IMR-90 (cell line): ENCODE results near the gene SOX4. TPM values are rescaled to one million over a fixed set of nuclear protein-coding genes. Genes with fewer than 3 reads are reported as not detected.

Source experiments
- ATAC-seq: fragments of 200-7000 bp; cut with Tn5 transposase; 2 replicates; pipeline ENCODE4 v1.9.1; 2020; ENCODE audit warnings: low read depth, mild to moderate bottlenecking, moderate library complexity
- BruUV-seq: library from RNA; stranded (reverse); fragments of 400-500 nt; replicated peaks from 2 replicates; lab custom pipeline; 2021; lab: Mats Ljungman, UMichigan
- CTCF ChIA-PET: fragments of 300-600 bp; formaldehyde crosslinking; extraction: SDS; loops from one replicate; lab custom pipeline; 2021; ENCODE audit warnings: antibody characterized with exemption; lab: Yijun Ruan, JAX
- POLR2A ChIA-PET: fragments of 300-600 bp; sonication (Branson Sonifier 250); formaldehyde crosslinking; loops from one replicate; lab custom pipeline; 2022; ENCODE audit warnings: antibody characterized with exemption; ENCODE audit not compliant: unreplicated experiment; lab: Charles Lee
- DNase-seq: peaks from one replicate; pipeline ENCODE4 v3.0.0; 2013
- H2AFZ ChIP-seq: replicated peaks from 2 replicates; pipeline ENCODE3; 2013; ENCODE audit warnings: low read length, mild to moderate bottlenecking; ENCODE audit not compliant: poor library complexity
- H2AK5ac ChIP-seq: 2 replicates; pipeline ENCODE4 v1.6.1; 2013; ENCODE audit warnings: low read depth, low read length, inconsistent platforms
- H2AK9ac ChIP-seq: replicated peaks from 2 replicates; pipeline ENCODE3; 2013; ENCODE audit warnings: mild to moderate bottlenecking, low read depth, low read length, moderate library complexity; ENCODE audit not compliant: poor library complexity
- H2BK120ac ChIP-seq: 2 replicates; pipeline ENCODE4 v1.6.1; 2013; ENCODE audit warnings: low read depth, low read length, inconsistent platforms
- H2BK15ac ChIP-seq: 3 replicates; pipeline ENCODE4 v1.6.1; 2013; ENCODE audit warnings: low read depth, low read length, inconsistent platforms
- H2BK20ac ChIP-seq: 2 replicates; pipeline ENCODE4 v1.6.1; 2013; ENCODE audit warnings: low read depth, mild to moderate bottlenecking, inconsistent platforms, low read length, moderate library complexity
- H2BK5ac ChIP-seq: 2 replicates; pipeline ENCODE4 v1.6.1; 2013; ENCODE audit warnings: mild to moderate bottlenecking, low read depth, low read length, inconsistent platforms; ENCODE audit not compliant: poor library complexity, severe bottlenecking
- H3K14ac ChIP-seq: replicated peaks from 2 replicates; pipeline ENCODE4 v1.6.1; 2013; ENCODE audit warnings: low read depth, low read length, inconsistent platforms
- H3K18ac ChIP-seq: 2 replicates; pipeline ENCODE4 v1.6.1; 2013; ENCODE audit warnings: low read depth, low read length, control low read depth
- H3K23ac ChIP-seq: 2 replicates; pipeline ENCODE4 v1.6.1; 2013; ENCODE audit warnings: low read depth, low read length, inconsistent platforms
- H3K27ac ChIP-seq: 2 replicates; pipeline ENCODE4 v1.5.1; 2013; ENCODE audit warnings: mild to moderate bottlenecking, control low read depth, low read length; ENCODE audit not compliant: insufficient read depth
- H3K27me3 ChIP-seq: 2 replicates; pipeline ENCODE4 v1.6.1; 2013; ENCODE audit warnings: low read length; ENCODE audit not compliant: control insufficient read depth, insufficient read depth
- H3K36me3 ChIP-seq: 2 replicates; pipeline ENCODE4 v1.6.1; 2013; ENCODE audit warnings: low read length, mixed read lengths; ENCODE audit not compliant: control insufficient read depth, insufficient read depth
- H3K4ac ChIP-seq: 2 replicates; pipeline ENCODE4 v1.6.1; 2013; ENCODE audit warnings: low read depth, low read length, inconsistent platforms
- H3K4me1 ChIP-seq: 2 replicates; pipeline ENCODE4 v1.6.1; 2013; ENCODE audit warnings: low read length, mixed read lengths; ENCODE audit not compliant: control insufficient read depth, insufficient read depth
- H3K4me2 ChIP-seq: 2 replicates; pipeline ENCODE4 v1.6.1; 2013; ENCODE audit warnings: low read depth, mild to moderate bottlenecking, control low read depth, low read length, moderate library complexity
- H3K4me3 ChIP-seq: 2 replicates; pipeline ENCODE4 v1.5.1; 2013; ENCODE audit warnings: low read depth, mild to moderate bottlenecking, control low read depth, low read length, moderate library complexity; ENCODE audit not compliant: insufficient read depth
- H3K56ac ChIP-seq: 2 replicates; pipeline ENCODE4 v1.6.1; 2013; ENCODE audit warnings: low read length, inconsistent platforms; ENCODE audit not compliant: insufficient read depth; ENCODE audit errors: extremely low read depth
- H3K79me1 ChIP-seq, 2 experiments: 2 replicates each; pipeline ENCODE4 v1.6.1; 2013; ENCODE audit warnings: low read length in 2 of 2, inconsistent platforms in 1 of 2, low read depth in 1 of 2
- H3K9ac ChIP-seq: 2 replicates; pipeline ENCODE4 v1.6.1; 2013; ENCODE audit warnings: low read depth, low read length, control low read depth
- H3K9me1 ChIP-seq: 2 replicates; pipeline ENCODE4 v1.6.1; 2013; ENCODE audit warnings: low read length, inconsistent platforms; ENCODE audit not compliant: insufficient read depth
- H3K9me3 ChIP-seq: 2 replicates; pipeline ENCODE4 v1.6.1; 2013; ENCODE audit warnings: low read length; ENCODE audit not compliant: control insufficient read depth, insufficient read depth
- H4K20me1 ChIP-seq: 2 replicates; pipeline ENCODE4 v1.6.1; 2013; ENCODE audit warnings: low read length, inconsistent platforms; ENCODE audit not compliant: insufficient read depth
- H4K5ac ChIP-seq: 2 replicates; pipeline ENCODE4 v1.6.1; 2013; ENCODE audit warnings: mild to moderate bottlenecking, low read depth, low read length, control low read depth
- H4K8ac ChIP-seq, 2 experiments: 2 replicates each; pipeline ENCODE4 v1.6.1; 2013; ENCODE audit warnings: low read depth in 2 of 2, low read length in 2 of 2, control low read depth in 1 of 2, inconsistent platforms in 1 of 2
- H4K91ac ChIP-seq: 2 replicates; pipeline ENCODE4 v1.6.1; 2013; ENCODE audit warnings: low read depth, low read length, inconsistent platforms; ENCODE audit not compliant: insufficient read depth
- BHLHE40 ChIP-seq: fragments of 150-350 bp; IDR thresholded peaks from 2 replicates; pipeline ENCODE4 v1.6.1; 2016; ENCODE audit warnings: mild to moderate bottlenecking, low read depth, low read length
- CEBPB ChIP-seq: IDR thresholded peaks from 2 replicates; pipeline ENCODE4 v1.6.1; 2012; ENCODE audit warnings: low read depth, low read length, improper control_type of control experiment
- CHD1 ChIP-seq: IDR thresholded peaks from 2 replicates; pipeline ENCODE4 v1.6.1; 2012; ENCODE audit warnings: low read depth, low read length, improper control_type of control experiment
- FOS ChIP-seq: fragments of 150-350 bp; IDR thresholded peaks from 2 replicates; pipeline ENCODE4 v1.6.1; 2016; ENCODE audit warnings: low read depth, low read length
- MAFK ChIP-seq: IDR thresholded peaks from 2 replicates; pipeline ENCODE4 v1.6.1; 2012; ENCODE audit warnings: low read depth, low read length, improper control_type of control experiment
- MAZ ChIP-seq: IDR thresholded peaks from 2 replicates; pipeline ENCODE4 v1.6.1; 2012; ENCODE audit warnings: low read depth, mild to moderate bottlenecking, low read length, improper control_type of control experiment, moderate library complexity, borderline replicate concordance
- MXI1 ChIP-seq: IDR thresholded peaks from 2 replicates; pipeline ENCODE4 v1.6.1; 2012; ENCODE audit warnings: low read depth, mild to moderate bottlenecking, low read length, moderate library complexity, borderline replicate concordance
- NFE2L2 ChIP-seq: fragments of 150-350 bp; IDR thresholded peaks from 2 replicates; pipeline ENCODE4 v1.6.1; 2016; ENCODE audit warnings: low read depth, mild to moderate bottlenecking, low read length
- POLR2A ChIP-seq: IDR thresholded peaks from 2 replicates; pipeline ENCODE4 v1.6.1; 2012; ENCODE audit warnings: mild to moderate bottlenecking, low read depth, low read length
- RAD21 ChIP-seq: IDR thresholded peaks from 2 replicates; pipeline ENCODE4 v1.6.1; 2012; ENCODE audit warnings: low read length, improper control_type of control experiment
- RCOR1 ChIP-seq: IDR thresholded peaks from 2 replicates; pipeline ENCODE4 v1.6.1; 2012; ENCODE audit warnings: mild to moderate bottlenecking, low read length, improper control_type of control experiment; ENCODE audit not compliant: insufficient replicate concordance
- RFX5 ChIP-seq: IDR thresholded peaks from 2 replicates; pipeline ENCODE4 v1.8.0; 2012; ENCODE audit warnings: low read depth, mild to moderate bottlenecking, low read length, moderate library complexity
- SMC3 ChIP-seq: fragments of 150-350 bp; IDR thresholded peaks from 2 replicates; pipeline ENCODE4 v1.6.1; 2016; ENCODE audit warnings: low read depth, mild to moderate bottlenecking, antibody characterized with exemption, low read length, moderate library complexity
- WGBS, 2 experiments: methylation state at CpG; one replicate each; pipeline versions ENCODE4 v1.1.5 to v1.1.7; 2013; ENCODE audit warnings: missing lambda C conversion rate in 2 of 2; ENCODE audit not compliant: insufficient read length in 1 of 2; ENCODE audit errors: extremely low coverage in 2 of 2; 5-methylcytosine and 5-hydroxymethylcytosine counted together
- dilution Hi-C: fragments of 300-500 bp; cut with HindIII; formaldehyde crosslinking; loops from one replicate; pipeline ENCODE4 v1.14.3; 2018; ENCODE audit warnings: low sequenced_read_pairs; ENCODE audit not compliant: unreplicated experiment
- in situ Hi-C: fragments of 300-500 bp; cut with MboI; formaldehyde crosslinking; loops from 3 replicates; pipeline ENCODE4 v1.14.3; 2019; ENCODE audit warnings: low sequenced_read_pairs, inconsistent platforms, mixed read lengths
- intact Hi-C: fragments of 100-400 bp; cut with micrococcal nuclease; formaldehyde crosslinking; loops from 2 replicates; pipeline ENCODE4 v1.10.0; 2022
- polyA plus RNA-seq, 3 experiments: library from polyadenylated mRNA; depleted of rRNA; stranded (reverse); fragments of >200 nt; gene quantifications; 2 replicates each; pipeline ENCODE4 v1.2.3, GENCODE V29; 2012; ENCODE audit warnings: low replicate concordance in 1 of 3
- total RNA-seq: library from RNA; depleted of rRNA; stranded (reverse); fragments of >200 nt; gene quantifications from 2 replicates; pipeline ENCODE4 v1.2.3, GENCODE V29; 2012
- TF ChIP-seq, protein P1 (sequence below): fragments of 150-350 bp; IDR thresholded peaks from 2 replicates; pipeline ENCODE4 v1.6.1; 2017; ENCODE audit warnings: mild to moderate bottlenecking, antibody characterized with exemption, low read length, low read depth
- TF ChIP-seq, protein P2 (sequence below): conservative IDR thresholded peaks from 2 replicates; pipeline ENCODE4 v1.5.1; 2012; ENCODE audit warnings: mild to moderate bottlenecking, low read depth, low read length, improper control_type of control experiment
- TF ChIP-seq, protein P3 (sequence below): fragments of 150-350 bp; IDR thresholded peaks from 2 replicates; pipeline ENCODE4 v1.6.1; 2016; ENCODE audit warnings: low read depth, mild to moderate bottlenecking, low read length, moderate library complexity, borderline replicate concordance

Gene SOX4
- total and polyA plus RNA-seq, 2 of the 4 experiments (the other 2 are of a cell fraction) = 4.7 to 4.8 TPM

- no peaks in the 10 kb centered on the region for H3K9me3 ChIP-seq
- H2BK120ac ChIP-seq = no peak overlapping the region
- H3K9me1 ChIP-seq = 0 out of 2 replicates have a peak, but pooled peaks cover 2% of the 10 kb centered on the region
- no peak overlapping the region for H2AK9ac ChIP-seq
- no peaks in the 10 kb centered on the region for H3K27me3 ChIP-seq
- H3K36me3 ChIP-seq = peaks cover 2% of the 10 kb centered on the region; the same call in 1 of the 2 replicates
- H3K14ac ChIP-seq = no peak overlapping the region
- H3K4me1 ChIP-seq = peaks cover 3% of the 10 kb centered on the region; the same call in 1 of the 2 replicates
- H4K20me1 ChIP-seq = peaks cover 11% of the 10 kb centered on the region
- dilution Hi-C loops = no loop called here
- intact Hi-C loops = loop anchor here (5.0 to 10.0 kb wide), 4 partner anchors 484 to 1237 kb away; no protein-coding TSS in a partner anchor
- no peak overlapping the region for H3K18ac ChIP-seq
- H4K5ac ChIP-seq = no peak overlapping the region
- H2AFZ ChIP-seq = no peak overlapping the region
- no peak overlapping the region for H2AK5ac ChIP-seq
- no peak overlapping the region for H2BK15ac ChIP-seq
- TF ChIP-seq NFE2L2 = no peak
- TF ChIP-seq MXI1 = no peak
- TF ChIP-seq, protein P1, sequence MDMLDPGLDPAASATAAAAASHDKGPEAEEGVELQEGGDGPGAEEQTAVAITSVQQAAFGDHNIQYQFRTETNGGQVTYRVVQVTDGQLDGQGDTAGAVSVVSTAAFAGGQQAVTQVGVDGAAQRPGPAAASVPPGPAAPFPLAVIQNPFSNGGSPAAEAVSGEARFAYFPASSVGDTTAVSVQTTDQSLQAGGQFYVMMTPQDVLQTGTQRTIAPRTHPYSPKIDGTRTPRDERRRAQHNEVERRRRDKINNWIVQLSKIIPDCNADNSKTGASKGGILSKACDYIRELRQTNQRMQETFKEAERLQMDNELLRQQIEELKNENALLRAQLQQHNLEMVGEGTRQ = no peak
- TF ChIP-seq FOS = no peak
- TF ChIP-seq RCOR1 = no peak
- TF ChIP-seq MAFK = no peak
- TF ChIP-seq, protein P2, sequence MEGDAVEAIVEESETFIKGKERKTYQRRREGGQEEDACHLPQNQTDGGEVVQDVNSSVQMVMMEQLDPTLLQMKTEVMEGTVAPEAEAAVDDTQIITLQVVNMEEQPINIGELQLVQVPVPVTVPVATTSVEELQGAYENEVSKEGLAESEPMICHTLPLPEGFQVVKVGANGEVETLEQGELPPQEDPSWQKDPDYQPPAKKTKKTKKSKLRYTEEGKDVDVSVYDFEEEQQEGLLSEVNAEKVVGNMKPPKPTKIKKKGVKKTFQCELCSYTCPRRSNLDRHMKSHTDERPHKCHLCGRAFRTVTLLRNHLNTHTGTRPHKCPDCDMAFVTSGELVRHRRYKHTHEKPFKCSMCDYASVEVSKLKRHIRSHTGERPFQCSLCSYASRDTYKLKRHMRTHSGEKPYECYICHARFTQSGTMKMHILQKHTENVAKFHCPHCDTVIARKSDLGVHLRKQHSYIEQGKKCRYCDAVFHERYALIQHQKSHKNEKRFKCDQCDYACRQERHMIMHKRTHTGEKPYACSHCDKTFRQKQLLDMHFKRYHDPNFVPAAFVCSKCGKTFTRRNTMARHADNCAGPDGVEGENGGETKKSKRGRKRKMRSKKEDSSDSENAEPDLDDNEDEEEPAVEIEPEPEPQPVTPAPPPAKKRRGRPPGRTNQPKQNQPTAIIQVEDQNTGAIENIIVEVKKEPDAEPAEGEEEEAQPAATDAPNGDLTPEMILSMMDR = no peak
- TF ChIP-seq MAZ = no peak
- no peak for TF ChIP-seq SMC3
- TF ChIP-seq, protein P3, sequence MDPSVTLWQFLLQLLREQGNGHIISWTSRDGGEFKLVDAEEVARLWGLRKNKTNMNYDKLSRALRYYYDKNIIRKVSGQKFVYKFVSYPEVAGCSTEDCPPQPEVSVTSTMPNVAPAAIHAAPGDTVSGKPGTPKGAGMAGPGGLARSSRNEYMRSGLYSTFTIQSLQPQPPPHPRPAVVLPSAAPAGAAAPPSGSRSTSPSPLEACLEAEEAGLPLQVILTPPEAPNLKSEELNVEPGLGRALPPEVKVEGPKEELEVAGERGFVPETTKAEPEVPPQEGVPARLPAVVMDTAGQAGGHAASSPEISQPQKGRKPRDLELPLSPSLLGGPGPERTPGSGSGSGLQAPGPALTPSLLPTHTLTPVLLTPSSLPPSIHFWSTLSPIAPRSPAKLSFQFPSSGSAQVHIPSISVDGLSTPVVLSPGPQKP = no peak
- TF ChIP-seq CEBPB = no peak
- no peak for TF ChIP-seq RAD21
- TF ChIP-seq RFX5 = no peak
- no peak for TF ChIP-seq CHD1
- no peak for TF ChIP-seq POLR2A
- TF ChIP-seq BHLHE40 = no peak
- no peak overlapping the region for H3K4me3 ChIP-seq
- H3K23ac ChIP-seq = no peak overlapping the region
- H2BK5ac ChIP-seq = no peak overlapping the region
- H3K4me2 ChIP-seq = no peak overlapping the region
- DNase-seq = no peak
- BruUV-seq = no TSS peak
- in situ Hi-C loops = loop anchor here (10.0 kb wide), 1 partner anchor 554 kb away; no protein-coding TSS in a partner anchor
- 80% methylated on average over 1 of the region's 1 CpG; no CpG with 5 or more reads in 1 of the 2 experiments for WGBS, 2 experiments
- no peak overlapping the region for H4K8ac ChIP-seq
- ChIA-PET POLR2A (no interaction called here), CTCF (no interaction called here)
- no peak overlapping the region for H2BK20ac ChIP-seq
- H3K56ac ChIP-seq = no peak overlapping the region
- H3K79me1 ChIP-seq = peaks cover 0 to 11% of the 10 kb centered on the region in 2 experiments; a peak in 1 of 4 replicates
- no peak overlapping the region for H3K27ac ChIP-seq
- H3K4ac ChIP-seq = no peak overlapping the region
- H3K9ac ChIP-seq = no peak overlapping the region
- no peak for ATAC-seq
- H4K91ac ChIP-seq = no peak overlapping the region
These were observed 3.2 kb upstream of the SOX4 start for GRCh38 chr6:21590346-21590745.
